GM13976 (cell line): ENCODE data around the gene ASF1A.
"Not testable (repeated sequence)": the region's sequence is repeated elsewhere in the genome, so short reads cannot be mapped to it uniquely, and the experiment has no call there.

Source experiments
- DNase-seq: peaks from one replicate; pipeline ENCODE4 v3.0.0; 2012; ENCODE audit warnings: low spot score
- in situ Hi-C: fragments of 300-500 bp; cut with MboI; formaldehyde crosslinking; loops from one replicate; pipeline ENCODE4 v1.12.0; 2022; ENCODE audit warnings: low sequenced_read_pairs, mixed read lengths, inconsistent platforms; ENCODE audit not compliant: unreplicated experiment
- TF ChIP-seq, protein P1 (sequence below): IDR thresholded peaks from 2 replicates; pipeline ENCODE4 v1.5.1; 2012; ENCODE audit warnings: borderline replicate concordance, mild to moderate bottlenecking; ENCODE audit not compliant: insufficient read depth; ENCODE audit errors: extremely low read depth, missing control alignments, control extremely low read depth

The ASF1A gene

DNA sequence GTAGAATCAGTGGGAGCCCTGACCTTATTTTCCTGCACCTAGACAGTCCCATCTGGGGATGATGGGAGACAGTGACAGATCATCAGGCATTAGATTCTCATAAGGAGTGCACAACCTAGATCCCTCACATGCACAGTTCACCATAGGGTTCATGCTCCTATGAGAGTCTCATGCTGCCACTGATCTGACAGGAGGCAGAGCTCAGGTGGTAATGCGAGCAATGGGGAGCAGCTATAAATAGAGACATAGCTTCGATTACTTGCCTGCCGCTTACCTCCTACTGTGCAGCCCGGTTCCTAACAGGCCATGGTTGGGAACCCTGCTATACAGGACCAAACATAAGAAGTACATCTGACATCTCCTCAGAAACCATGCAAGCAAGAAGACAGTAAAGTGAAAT is 31.5 kb upstream of the ASF1A start:
- TF ChIP-seq, protein P1, sequence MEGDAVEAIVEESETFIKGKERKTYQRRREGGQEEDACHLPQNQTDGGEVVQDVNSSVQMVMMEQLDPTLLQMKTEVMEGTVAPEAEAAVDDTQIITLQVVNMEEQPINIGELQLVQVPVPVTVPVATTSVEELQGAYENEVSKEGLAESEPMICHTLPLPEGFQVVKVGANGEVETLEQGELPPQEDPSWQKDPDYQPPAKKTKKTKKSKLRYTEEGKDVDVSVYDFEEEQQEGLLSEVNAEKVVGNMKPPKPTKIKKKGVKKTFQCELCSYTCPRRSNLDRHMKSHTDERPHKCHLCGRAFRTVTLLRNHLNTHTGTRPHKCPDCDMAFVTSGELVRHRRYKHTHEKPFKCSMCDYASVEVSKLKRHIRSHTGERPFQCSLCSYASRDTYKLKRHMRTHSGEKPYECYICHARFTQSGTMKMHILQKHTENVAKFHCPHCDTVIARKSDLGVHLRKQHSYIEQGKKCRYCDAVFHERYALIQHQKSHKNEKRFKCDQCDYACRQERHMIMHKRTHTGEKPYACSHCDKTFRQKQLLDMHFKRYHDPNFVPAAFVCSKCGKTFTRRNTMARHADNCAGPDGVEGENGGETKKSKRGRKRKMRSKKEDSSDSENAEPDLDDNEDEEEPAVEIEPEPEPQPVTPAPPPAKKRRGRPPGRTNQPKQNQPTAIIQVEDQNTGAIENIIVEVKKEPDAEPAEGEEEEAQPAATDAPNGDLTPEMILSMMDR: no peak
- no peak for DNase-seq
- in situ Hi-C loops: no loop called here

DNA sequence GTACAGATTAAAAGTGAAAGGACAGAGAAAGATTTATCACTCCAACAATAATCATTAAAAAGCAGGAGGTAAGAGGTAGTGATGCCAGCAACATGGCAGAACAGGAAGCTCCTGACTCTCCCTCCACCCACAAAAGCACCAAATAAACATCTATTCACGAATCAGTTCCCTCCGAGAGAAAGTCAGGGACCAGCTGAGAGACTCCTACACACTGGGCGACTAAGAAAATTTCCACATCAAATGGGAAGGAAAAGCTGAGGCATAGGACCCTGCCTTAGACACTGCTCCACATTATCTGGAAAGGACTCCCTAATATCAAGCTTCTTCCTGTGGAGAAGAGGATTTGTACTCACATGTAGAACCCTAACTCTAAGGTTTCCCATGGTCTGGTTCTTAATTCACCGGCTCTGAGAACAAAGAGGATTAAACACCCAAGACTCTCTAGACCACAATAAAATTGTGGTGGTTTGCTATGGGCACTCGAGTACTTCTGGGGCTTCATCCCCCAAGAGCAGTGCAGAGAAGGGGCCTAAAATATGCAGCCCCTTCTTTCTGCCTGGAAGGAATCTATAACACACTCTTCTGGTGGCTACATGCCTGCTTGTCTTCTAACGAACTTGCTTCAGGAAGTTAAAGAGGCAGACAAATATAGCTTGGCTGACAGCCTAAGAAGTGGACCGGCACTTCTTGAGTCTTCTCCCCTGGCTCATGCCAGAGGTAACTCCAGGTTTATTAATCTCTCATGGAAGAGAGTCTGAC is 29.4 kb upstream of the ASF1A start:
- TF ChIP-seq, protein P1: no peak
- DNase-seq: peak; percentile 16
- in situ Hi-C loops: no loop called here

DNA sequence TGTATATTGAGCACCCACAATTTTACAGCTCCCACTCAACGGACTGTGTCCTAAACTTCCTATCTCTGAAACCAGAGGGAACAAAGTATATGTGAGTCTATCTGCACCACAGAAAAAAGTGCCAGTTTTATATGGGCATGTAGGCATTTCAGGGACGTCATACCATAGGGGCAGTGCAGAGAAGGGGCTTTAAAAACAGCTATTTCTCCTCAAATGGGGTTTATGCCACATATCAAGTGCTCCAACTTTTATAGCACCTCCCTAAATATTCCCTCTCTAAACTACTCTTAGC is 28.9 kb upstream of the ASF1A start:
- TF ChIP-seq, protein P1: no peak
- in situ Hi-C loops: no loop called here
- no peak for DNase-seq

DNA sequence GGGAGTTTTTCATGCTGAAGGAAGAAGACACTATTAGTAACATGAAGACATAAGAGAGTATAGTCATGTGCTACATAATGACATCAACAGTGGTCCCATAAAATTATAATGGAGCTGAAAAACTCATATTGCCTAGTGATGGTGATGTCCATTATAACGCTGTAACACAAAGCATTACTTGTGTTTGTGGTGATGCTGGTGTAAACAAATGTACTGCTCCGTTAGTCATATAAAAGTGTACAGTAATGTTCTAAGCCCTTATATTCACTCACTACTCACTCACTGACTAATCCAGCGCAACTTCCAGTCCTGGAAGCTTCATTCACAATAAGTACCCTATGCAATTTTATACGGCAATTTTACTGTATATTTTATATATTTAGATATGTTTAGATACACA is 26.8 kb upstream of the ASF1A start:
- in situ Hi-C loops: no loop called here
- no peak for DNase-seq
- TF ChIP-seq, protein P1: no peak

DNA sequence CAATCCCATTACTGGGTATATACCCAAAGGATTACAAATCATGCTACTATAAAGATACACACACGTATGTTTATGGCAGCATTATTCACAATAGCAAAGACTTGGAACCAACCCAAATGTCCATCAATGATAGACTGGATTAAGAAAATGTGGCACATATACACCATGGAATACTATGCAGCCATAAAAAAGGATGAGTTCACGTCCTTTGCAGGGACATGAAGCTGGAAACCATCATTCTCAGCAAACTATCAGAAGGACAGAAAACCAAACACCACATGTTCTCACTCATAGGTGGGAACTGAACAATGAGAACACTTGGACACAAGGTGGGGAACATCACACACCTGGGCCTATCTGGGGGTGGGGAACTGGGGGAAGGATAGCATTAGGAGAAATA is 25.1 kb upstream of the ASF1A start:
- in situ Hi-C loops, DNase-seq: not testable (repeated sequence)

DNA sequence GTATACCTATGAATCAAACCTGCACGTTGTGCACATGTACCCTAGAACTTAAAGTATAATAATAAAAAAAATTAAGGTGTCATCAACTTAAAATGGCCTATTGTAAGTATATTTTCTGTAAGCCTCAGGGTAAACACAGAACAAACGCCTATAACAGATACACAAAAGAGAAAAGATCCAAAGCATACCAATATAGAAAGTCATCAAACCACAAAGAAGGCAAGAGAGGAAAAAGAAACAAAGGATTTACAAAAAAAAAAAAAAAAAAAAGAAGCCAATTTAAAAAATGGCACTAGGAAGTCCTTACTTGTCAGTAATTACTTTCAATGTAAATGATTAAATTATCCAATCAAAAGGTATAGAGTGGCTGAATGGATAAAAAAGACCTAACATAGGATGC is 24.6 kb upstream of the ASF1A start:
- TF ChIP-seq, protein P1: no peak
- no peak for DNase-seq
- in situ Hi-C loops: no loop called here

DNA sequence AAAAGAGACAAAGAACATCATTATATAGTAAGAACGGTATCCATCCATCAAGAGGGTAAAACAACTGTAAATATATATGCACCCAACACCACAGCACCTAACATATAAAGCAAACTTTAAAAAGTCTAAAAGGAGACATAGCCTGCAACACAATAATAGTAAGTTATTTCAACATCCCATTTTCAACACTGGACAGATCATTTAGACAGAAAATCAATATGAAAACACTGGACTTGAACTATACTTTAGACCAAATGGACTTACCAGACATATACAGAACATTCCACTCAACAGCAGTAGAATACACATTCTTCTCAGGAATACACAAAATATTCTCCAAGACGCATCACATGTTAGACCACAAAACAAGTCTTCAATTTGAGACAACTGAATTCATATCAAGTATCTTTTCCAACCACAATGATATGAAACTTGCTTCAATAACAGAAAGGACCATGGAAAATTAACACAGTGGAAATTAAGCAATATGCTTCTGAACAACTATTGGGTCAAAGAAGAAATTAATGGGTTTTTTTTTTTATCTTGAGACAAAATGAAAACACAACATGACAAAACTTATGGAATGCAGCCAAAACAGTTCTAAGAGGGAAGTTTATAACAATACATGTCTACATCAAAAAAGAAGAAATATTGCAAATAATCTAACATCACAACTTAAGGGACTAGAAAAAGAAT is 23.9 kb upstream of the ASF1A start:
- DNase-seq: no peak
- TF ChIP-seq, protein P1: no peak
- in situ Hi-C loops: no loop called here
